Fibroblast of lung (primary cell): Measurements from ENCODE around the gene SLC39A12. TPM values are rescaled to one million over a fixed set of nuclear protein-coding genes. Genes with fewer than 3 reads are reported as not detected.

Experiments used
- DNase-seq, 2 donors: peaks; one replicate each; pipeline versions ENCODE4 v3.0.0 to v3.0.0-alpha.2; 2010; ENCODE audit warnings: low read depth in 2 of 2
- H2AFZ ChIP-seq: 2 replicates; pipeline ENCODE4 v1.5.1; 2012; ENCODE audit warnings: low read length, control low read depth, inconsistent platforms
- H3K27ac ChIP-seq: 2 replicates; pipeline ENCODE4 v1.5.1; 2011; ENCODE audit warnings: low read length, control low read depth; ENCODE audit not compliant: insufficient read depth
- H3K27me3 ChIP-seq: 2 replicates; pipeline ENCODE4 v1.5.1; 2011; ENCODE audit warnings: mild to moderate bottlenecking, low read length; ENCODE audit not compliant: control insufficient read depth, insufficient read depth
- H3K36me3 ChIP-seq: 2 replicates; pipeline ENCODE4 v1.5.1; 2011; ENCODE audit warnings: low read length; ENCODE audit not compliant: control insufficient read depth, insufficient read depth
- H3K4me1 ChIP-seq: 2 replicates; pipeline ENCODE4 v1.5.1; 2011; ENCODE audit warnings: low read length; ENCODE audit not compliant: control insufficient read depth, insufficient read depth; ENCODE audit errors: extremely low read depth
- H3K4me2 ChIP-seq: 2 replicates; pipeline ENCODE4 v1.5.1; 2011; ENCODE audit warnings: low read length, control low read depth; ENCODE audit not compliant: insufficient read depth; ENCODE audit errors: extremely low read depth
- H3K4me3 ChIP-seq, 4 experiments: fragments of 200-600 bp in 1 of 4; sonication (generic) in 1 of 4; replicated peaks in 1 of 4; 2 replicates each; pipeline ENCODE4 v1.5.1; 2011 to 2016; ENCODE audit warnings: low read length in 4 of 4, low read depth in 3 of 4, mild to moderate bottlenecking in 3 of 4, control low read depth in 2 of 4, inconsistent platforms in 1 of 4, mixed read lengths in 1 of 4; ENCODE audit not compliant: insufficient read depth in 1 of 4; ENCODE audit errors: control extremely low read depth in 1 of 4
- H3K79me2 ChIP-seq: 2 replicates; pipeline ENCODE4 v1.5.1; 2012; ENCODE audit warnings: mild to moderate bottlenecking, low read length, inconsistent platforms; ENCODE audit not compliant: control insufficient read depth, insufficient read depth
- H3K9ac ChIP-seq: 2 replicates; pipeline ENCODE4 v1.5.1; 2011; ENCODE audit warnings: mild to moderate bottlenecking, low read length, control low read depth; ENCODE audit not compliant: insufficient read depth
- H3K9me3 ChIP-seq: 2 replicates; pipeline ENCODE4 v1.5.1; 2012; ENCODE audit warnings: low read depth, low read length; ENCODE audit not compliant: control insufficient read depth, insufficient read depth
- H4K20me1 ChIP-seq: 2 replicates; pipeline ENCODE4 v1.5.1; 2011; ENCODE audit warnings: low read length; ENCODE audit not compliant: control insufficient read depth, insufficient read depth; ENCODE audit errors: extremely low read depth
- CTCF ChIP-seq, 2 donors: IDR thresholded peaks in 1 of 2; conservative IDR thresholded peaks in 1 of 2; 1 replicate in 1 of 2; 2 replicates in 1 of 2; pipeline ENCODE4 v1.5.1; 2011 to 2012; ENCODE audit warnings: low read length in 2 of 2, control low read depth in 1 of 2, inconsistent platforms in 1 of 2, low read depth in 1 of 2, mild to moderate bottlenecking in 1 of 2
- EZH2 ChIP-seq: IDR thresholded peaks from 2 replicates; pipeline ENCODE4 v1.5.1; 2012; ENCODE audit warnings: low read length, control low read depth, mild to moderate bottlenecking; ENCODE audit errors: missing control alignments
- polyA plus RNA-seq, 2 donors: library from polyadenylated mRNA; depleted of rRNA in 1 of 2; stranded (reverse) in 1 of 2; unstranded in 1 of 2; fragments of >200 nt; gene quantifications; 2 replicates each; pipeline ENCODE4 v1.2.1, GENCODE V29; 2011 to 2012; ENCODE audit warnings: missing spikeins in 1 of 2
- total RNA-seq: library from RNA; depleted of rRNA; stranded (reverse); fragments of >200 nt; gene quantifications from 2 replicates; pipeline ENCODE4 v1.2.1, GENCODE V29; 2014

The SLC39A12 gene
- total and polyA plus RNA-seq, 2 donors (not counting 1 experiment from before 2014, with no cell fraction given): not detected

GRCh38 chr10:18066947-18067346 is 115.2 kb downstream of the SLC39A12 start:
- Histone ChIP-seq H3K4me1 (no peaks in the 10 kb centered on the region), H3K9ac (no peak overlapping the region), H3K4me2 (no peak overlapping the region), H3K79me2 (no peaks in the 10 kb centered on the region), H2AFZ (no peak overlapping the region), H3K27ac (no peak overlapping the region), H3K9me3 (no peaks in the 10 kb centered on the region), H3K27me3 (no peaks in the 10 kb centered on the region), H3K36me3 (no peaks in the 10 kb centered on the region), H3K4me3 (no peak overlapping the region), H4K20me1 (no peaks in the 10 kb centered on the region)
- peak in 1 of 2 donors; percentile 67 for DNase-seq
- TF ChIP-seq CTCF (conservative IDR thresholded peaks at IDR 0.05 in 1 of 2, IDR thresholded peaks at IDR 0.05 in 1 of 2; ENCODE audit: low read depth in 1 of 2, low read length in 2 of 2) (no peak), EZH2 (no peak)

- no peaks in the 10 kb centered on the region for H3K79me2 ChIP-seq
- no peaks in the 10 kb centered on the region for H3K27me3 ChIP-seq
- H3K4me1 ChIP-seq: no peaks in the 10 kb centered on the region
- no peaks in the 10 kb centered on the region for H3K36me3 ChIP-seq
- no peak overlapping the region for H3K4me2 ChIP-seq
- no peak overlapping the region for H2AFZ ChIP-seq
- H3K9ac ChIP-seq: no peak overlapping the region
- H3K27ac ChIP-seq: no peak overlapping the region
- H4K20me1 ChIP-seq: no peaks in the 10 kb centered on the region
- no peak for DNase-seq
- TF ChIP-seq EZH2 (no peak), CTCF (conservative IDR thresholded peaks at IDR 0.05 in 1 of 2, IDR thresholded peaks at IDR 0.05 in 1 of 2; ENCODE audit: low read depth in 1 of 2, low read length in 2 of 2) (no peak)
- no peaks in the 10 kb centered on the region for H3K9me3 ChIP-seq
- no peak overlapping the region for H3K4me3 ChIP-seq
These were observed 116.7 kb downstream of the SLC39A12 start for GRCh38 chr10:18068401-18068800.

GRCh38 chr10:18071591-18071990 is 119.9 kb downstream of the SLC39A12 start:
- Histone ChIP-seq H3K36me3 (no peaks in the 10 kb centered on the region), H3K27me3 (no peaks in the 10 kb centered on the region), H3K9me3 (no peaks in the 10 kb centered on the region), H3K4me2 (no peak overlapping the region), H3K4me3 (no peak overlapping the region), H4K20me1 (no peaks in the 10 kb centered on the region), H3K27ac (no peak overlapping the region), H3K9ac (no peak overlapping the region), H3K4me1 (no peaks in the 10 kb centered on the region), H2AFZ (no peak overlapping the region), H3K79me2 (no peaks in the 10 kb centered on the region)
- no peak for TF ChIP-seq CTCF (conservative IDR thresholded peaks at IDR 0.05 in 1 of 2, IDR thresholded peaks at IDR 0.05 in 1 of 2; ENCODE audit: low read depth in 1 of 2, low read length in 2 of 2)
- peak in 1 of 2 donors; percentile 53 for DNase-seq
